Fibroblast of skin of right biceps (primary cell): ENCODE measurements around the gene GRIN1.
A peak's percentile ranks its signal among the peaks of the same experiment; 100 is the strongest.
"Not testable (repeated sequence)": the region's sequence is repeated elsewhere in the genome, so short reads cannot be mapped to it uniquely, and the experiment has no call there.

Source experiments
- DNase-seq: peaks from one replicate; pipeline ENCODE4 v3.0.0-alpha.2; 2013

The GRIN1 gene

DNA sequence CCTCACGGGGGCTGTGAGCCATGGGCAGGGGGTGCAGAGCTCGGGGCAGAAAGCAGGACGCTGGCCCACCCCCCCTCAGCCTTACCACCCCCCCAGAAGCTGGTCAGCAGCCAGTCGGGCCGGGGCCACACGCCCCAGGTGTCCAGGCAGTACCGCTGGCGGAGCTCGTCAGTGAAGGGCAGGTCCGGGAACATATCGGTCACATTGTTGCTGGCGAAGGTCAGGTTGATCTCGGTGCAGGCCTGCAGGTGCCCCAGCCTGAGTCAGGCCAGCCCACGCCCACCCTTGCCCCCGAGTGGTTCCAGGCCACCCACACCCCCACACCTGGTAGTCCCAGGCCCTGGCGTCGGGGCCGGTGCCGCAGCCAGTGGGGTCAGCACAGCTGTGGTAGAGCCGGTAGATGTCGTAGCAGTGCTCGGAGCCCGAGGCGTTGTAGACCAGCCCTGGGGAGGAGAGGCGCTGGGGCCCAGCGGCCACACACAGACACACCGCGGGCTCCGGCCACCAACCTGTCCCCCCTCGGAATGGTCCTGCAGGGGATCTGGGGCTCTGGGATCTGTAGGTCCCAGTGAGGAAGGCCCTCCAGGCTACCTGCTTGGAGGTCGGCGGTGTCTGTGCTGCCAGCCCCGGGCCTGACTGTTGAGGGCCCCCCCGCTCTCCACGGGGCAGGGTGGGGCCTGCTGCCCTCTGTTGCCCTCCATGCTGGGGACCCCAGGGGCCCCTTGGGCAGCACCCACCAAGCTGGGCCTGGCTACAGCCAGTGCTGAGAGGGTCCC is 27.0 kb upstream of the GRIN1 start:
- no peak for DNase-seq

DNA sequence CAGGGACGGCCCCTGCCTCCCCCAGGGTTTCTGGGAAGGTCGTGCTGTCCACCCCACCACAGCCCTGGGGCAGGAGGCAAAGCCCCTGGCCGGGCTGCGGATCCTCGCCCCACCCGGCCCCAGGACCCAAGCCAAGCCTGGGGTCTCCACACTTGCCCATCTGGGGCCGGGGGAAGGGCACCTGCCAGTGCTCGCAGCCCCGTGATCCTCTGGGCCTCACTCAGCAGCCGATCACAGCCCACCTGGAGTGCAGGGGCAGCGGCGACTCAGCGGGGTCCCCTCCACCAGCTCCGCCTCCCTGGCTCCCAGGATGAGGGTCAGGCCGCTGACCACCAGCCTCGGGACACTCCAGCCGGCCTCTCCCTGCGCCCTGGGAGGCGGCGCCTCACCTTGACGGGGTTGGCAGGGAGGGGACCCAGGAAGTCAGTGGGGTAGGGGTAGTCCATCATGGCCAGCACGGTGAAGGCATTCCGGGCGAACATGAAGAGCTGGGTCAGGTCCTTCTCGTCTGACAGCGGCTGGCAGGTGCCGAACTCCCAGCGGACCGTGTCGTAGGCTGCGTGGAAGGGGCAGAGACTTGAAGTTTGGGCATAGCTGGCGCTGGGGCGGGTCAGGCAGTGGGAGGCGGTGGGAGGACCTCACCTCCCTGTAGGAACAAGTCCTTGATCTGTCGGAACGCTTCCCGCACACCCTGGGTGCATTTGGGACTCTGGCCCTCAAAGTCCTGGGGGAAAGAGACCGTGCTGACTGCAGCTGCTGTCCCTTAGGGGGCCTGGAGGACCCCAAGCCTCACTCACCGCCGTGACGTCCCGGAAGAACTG is 26.2 kb upstream of the GRIN1 start:
- no peak for DNase-seq

DNA sequence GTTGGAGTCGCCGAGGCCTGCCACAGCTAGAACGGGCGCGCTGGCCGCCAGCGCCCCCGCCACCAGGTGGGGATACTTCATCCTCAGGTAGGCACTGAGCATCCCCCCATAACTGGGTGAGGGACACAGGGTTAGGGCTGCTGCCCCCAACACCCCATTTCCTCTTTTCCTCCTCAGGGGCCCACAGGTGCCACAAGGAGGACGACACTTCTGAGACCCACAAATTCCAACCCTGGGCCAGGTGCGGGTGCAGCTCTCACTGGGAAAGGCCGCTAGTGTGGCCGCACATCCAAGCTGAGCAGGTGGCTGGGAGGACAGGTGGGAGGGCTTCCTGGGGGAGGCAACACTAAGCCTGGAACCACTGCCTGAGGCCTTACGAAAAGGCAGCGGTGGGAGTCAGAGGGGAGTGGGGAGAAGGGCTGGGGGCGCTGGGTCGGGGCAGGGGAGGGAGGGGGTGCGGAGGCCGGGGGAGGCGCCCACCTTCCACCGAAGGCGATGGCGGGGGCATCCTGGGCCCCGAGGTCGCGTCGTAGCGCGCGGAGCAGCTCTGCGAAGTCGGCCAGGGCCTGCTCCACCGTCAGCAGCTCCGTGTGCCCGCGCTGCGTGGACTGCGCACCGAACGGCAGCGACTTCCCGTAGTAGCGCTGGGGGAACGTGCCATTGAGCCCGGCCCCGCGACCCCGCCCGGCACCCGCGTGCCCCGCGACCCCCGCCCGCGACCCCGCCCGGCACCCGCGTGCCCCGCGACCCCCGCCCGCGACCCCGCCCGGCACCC is 25.4 kb upstream of the GRIN1 start:
- DNase-seq: no peak

DNA sequence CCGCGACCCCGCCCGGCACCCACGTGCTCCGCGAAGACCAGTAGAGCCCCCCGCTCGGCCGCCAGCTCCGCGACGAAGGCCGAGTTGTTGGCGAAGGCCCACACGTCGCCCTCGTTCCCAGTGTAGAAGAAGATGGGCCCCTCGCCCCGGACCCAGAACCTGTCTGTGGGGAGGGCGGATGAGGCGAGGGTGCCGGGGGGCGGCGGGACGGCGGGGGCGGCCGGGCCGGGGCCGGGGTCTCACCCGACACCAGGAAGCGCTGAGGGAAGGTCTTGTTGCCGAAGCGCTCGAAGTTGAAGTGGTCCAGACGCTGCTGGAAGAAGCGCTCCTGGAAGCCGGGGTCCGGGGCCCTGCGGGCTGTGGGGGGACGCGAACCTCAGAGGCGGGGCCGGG is 24.7 kb upstream of the GRIN1 start:
- no peak for DNase-seq

DNA sequence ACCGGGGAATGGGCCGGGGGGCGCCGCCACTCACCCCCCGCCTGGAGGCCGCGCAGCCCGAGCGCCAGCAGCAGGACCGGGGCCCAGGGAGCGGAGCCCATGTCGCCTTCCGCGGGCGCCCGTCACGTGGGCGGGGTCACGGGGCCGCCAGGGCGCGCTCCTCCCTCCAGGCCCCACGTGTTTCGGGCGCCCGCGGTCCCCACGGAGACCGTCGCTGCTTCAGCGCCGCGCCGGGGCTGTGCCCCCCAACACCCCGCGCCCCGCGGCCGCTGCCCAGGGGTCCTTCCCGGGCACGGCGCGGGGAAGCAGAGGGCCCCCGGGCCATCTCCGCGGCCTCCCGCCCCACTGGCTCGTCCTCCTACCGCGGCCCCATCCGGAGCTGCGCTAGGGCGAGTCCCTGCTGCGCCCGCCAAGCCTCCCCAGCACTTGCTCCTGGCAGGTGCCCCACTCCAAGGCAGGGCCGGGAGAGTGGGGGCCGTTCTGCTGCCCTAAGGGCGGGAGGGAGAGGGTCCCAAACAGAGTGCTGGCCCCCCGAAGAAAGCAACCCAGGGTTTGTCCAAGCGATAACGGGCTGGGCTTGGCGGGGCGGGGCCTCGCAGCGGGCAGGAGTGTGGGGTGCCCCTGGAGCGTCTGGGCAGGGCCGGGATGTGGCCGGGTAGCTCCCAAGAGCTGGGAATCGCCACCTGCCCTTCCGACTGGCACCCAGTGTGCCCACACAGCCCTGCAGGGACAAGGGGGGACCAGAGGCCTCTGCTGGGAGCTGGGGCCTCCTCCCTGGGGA is 24.2 kb upstream of the GRIN1 start, which contains the start of gene DPP7:
Gene DPP7 (minus strand): TSS at position 121 of the 781 bp plus-strand sequence. CDS start 20 bp downstream, at position 101.
- DNase-seq: peak; percentile 50

DNA sequence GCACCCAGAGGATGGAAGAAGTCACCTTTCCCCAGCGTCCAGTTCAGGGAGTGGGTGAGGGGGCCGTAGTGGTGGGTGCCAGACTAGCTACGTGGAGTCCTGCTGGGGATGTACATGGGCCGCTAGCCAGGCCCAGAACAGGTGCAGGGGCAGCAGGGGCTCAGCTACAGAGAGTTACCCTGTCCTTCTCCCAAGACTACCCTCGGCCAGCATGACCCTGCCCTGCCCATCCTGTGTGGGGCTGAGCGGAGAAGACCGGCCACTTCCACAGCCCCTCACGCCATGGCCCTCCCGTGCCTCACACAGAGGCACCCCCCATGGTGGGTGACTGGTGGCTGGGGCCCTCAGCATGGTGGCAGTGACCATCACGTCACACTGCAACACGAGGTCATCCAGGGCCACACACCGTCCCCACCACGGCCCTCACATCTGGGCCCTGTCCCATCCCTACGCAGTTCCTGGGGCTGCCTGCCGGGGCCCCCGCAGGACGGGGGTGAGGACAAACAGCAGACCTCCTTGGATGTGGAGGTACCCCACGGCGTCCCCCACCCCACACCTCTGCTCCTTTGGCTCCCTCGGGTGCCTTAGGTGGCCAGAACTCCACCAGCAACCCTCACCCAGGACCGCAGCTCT is 23.4 kb upstream of the GRIN1 start:
- no peak for DNase-seq

DNA sequence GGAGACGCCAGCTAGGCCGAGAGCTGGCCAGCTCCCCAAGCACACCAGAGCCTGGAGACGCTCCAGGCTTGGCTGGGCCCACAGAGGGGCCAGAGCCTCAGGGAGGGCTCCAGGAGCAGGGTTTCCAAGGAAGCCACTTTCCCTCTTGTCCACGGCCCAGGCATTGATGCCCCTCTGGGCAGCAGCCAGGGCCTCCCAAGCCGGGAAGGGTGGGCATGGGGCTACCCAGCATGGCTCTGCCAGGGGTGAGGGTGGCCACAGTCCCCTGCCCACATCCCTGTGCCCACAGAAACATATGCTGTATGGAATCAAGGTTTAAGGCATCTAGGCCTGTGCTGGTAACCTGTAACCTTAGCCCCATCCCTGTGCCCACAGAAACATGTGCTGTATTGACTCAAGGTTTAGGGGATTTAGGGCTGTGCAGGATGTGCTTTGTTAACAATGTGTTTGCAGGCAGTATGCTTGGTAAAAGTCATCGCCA is 22.9 kb upstream of the GRIN1 start:
- no peak for DNase-seq

DNA sequence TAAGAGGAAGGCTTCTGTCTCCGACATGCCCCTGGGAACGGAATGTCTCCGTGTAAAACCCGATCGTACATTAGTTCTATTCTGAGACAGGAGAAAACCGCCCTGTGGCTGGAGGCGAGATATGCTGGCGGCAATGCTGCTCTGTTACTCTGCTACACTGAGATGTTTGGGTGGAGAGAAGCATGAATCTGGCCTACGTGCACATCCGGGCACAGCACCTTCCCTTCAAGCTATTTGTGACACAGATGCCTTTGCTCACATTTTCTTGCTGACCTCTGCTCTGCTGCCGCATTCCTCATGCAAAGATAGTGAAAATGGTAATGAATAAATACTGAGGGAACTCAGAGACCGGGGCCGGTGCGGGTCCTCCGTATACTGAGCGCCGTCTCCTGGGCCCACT is 22.2 kb upstream of the GRIN1 start:
- no peak for DNase-seq

DNA sequence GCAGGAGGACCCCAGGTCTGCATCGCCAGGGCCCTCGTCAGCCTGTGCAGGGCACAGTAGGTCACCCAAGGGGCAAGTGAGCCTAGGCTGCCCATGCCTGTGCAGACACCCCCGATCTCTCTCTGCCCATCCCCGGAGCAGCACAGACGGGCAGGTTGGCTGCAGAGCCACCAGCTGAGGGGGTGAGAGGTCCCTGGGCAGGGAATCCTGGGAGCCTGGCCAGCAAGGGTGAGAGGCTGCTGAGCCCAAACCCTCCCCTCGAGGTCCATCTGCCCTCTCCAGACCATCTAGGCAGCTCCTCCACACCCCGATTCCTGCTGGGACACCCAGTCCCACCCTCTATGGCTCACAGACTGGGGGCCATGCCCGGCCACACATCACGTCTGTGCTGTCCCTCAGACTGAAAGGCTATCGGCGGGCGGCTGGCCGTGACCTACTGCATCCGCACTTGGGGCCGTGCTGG is 21.7 kb upstream of the GRIN1 start:
- DNase-seq: no peak

DNA sequence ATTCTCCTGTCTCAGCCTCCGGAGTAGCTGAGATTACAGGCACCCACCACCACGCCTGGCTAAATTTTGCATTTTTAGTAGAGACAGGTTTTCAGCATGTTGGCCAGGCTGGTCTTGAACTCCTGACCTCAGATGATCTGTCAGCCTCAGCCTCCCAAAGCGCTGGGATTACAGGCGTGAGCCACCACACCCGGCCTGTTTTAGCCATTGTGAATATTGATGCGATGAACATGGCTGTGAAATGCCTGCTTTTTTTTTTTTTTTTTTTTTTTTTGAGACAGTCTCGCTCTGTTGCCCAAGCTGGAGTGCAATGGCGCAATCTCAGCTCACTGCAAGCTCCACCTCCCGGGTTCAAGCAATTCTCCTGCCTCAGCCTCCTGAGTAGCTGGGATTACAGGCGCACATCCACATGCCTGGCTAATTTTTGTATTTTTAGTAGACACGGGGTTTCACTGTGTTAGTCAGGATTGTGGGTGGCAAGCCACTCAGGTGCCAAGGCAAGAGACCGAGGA is 20.8 kb upstream of the GRIN1 start:
- not testable (repeated sequence) for DNase-seq

DNA sequence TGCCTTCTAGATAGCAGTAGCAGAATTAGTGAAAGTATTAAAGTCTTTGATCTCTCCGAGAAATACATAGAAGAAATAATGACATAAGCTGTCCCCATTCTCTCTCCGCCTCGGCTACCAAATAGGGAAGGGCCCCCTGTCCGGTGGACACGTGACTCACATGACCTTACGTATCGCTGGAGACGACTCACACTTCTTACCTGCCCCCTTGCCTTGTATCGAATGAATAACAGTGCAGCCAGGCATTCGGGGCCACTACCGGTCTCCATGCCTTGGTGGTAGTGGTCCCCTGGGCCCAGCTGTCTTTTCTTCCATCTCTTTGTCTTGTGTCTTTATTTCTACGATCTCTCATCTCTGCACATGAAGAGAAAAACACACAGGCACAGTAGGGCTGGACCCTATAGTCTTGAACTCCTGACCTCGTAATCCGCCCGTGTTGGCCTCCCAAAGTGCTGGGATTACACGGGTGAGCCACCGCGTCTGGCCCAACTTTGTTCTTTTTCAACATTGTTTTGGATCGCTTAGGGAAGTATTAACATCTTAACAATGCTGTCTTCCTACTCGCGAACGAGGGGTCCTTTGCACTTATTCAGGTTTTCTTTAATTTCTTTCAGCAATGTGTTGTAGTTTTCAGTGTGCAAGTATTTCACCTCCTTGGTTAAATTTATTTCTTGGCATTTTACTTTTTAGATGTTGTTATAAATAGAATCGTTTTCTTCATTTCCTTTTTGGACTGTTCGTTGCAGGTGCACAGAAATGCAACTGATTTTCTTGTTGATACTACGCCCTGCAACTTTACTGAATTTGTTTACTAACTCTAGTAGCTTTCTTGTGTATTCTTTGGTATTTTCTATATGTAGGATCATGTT is 16.8 kb upstream of the GRIN1 start:
- not testable (repeated sequence) for DNase-seq

DNA sequence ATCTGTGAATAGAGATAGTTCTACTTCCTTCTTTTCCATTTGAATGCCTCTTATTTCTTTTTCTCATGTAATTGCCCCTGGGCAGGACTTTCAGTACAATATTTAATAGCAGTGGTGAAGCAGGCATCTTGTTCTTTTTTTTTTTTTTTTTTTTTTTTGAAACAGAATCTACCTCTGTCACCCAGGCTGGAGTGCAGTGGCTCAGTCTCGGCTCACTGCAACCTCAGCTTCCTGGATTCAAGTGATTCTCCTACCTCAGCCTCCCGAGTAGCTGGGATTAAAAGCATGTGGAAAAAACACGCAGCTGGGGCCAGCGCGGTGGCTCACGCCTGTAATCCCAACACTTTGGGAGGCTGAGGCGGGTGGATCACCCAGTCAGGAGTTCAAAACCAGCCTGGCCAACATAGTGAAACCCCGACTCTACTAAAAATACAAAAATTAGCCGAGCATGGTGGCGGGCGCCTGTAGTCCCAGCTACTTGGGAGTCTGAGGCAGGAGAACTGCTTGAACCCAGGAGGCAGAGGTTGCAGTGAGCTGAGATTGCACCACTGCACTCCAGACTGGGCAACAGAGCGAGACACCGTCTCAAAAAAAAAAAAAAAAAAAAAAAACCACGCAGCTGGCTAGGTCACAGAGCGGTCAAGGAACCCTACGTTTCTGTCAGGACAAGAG is 16.0 kb upstream of the GRIN1 start:
- DNase-seq: not testable (repeated sequence)

DNA sequence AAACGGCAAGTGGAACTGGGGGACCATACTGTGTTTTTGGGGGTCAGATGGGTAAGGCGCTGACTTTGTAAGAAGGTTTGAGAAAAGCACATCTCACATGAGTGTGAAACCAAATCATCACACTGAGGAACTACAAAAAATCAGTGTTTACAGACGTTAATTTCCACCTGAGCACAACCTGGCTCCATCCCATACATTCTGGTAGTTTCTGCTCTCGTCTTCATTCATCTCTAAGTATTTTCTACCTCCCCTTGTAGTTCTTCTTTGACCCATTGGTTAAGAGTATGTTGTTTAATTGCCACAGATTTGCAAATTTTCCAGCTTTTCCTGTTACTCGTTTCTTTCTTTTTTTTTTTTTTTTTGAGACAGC is 15.5 kb upstream of the GRIN1 start:
- DNase-seq: no peak

DNA sequence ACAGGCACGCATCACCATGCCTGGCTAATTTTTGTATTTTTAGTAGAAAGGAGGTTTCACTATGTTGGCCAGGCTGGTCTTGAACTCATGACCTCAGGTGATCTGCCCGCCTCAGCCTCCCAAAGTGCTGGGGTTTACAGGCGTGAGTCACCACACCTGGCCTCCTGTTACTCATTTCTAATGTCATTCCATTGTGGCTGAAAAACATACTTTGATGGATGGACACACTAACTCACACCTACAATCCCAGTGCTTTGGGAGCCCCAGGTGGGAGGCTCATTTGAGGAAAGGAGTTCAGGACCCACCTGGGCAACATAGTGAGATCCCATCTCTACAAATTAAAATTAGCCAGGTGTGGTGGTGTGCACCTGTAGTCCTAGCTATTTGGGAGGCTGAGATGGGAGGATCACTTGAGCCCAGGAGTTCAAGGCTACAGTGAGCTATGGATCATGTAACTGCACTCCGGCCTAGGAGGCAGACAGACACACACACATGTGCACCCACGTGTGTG is 14.9 kb upstream of the GRIN1 start:
- not testable (repeated sequence) for DNase-seq

DNA sequence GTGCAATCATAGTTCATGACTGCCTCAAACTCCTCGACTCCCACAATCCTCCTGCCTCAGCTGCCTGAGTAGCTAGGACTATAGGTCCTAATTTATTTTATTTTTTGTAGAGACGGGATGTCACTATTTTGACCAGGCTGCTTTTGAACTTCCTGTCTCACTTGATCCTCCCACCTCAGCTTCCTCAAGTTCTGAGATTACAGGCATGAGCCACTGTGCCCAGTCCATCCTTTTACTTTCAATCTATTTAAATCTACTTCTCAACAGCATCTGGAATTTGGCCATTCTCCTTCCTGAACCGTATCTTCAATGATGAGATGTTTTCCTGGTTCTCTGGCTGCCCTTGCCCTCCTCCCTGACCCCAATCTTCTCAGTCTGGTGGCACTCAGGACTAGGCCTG is 12.2 kb upstream of the GRIN1 start:
- DNase-seq: no peak

DNA sequence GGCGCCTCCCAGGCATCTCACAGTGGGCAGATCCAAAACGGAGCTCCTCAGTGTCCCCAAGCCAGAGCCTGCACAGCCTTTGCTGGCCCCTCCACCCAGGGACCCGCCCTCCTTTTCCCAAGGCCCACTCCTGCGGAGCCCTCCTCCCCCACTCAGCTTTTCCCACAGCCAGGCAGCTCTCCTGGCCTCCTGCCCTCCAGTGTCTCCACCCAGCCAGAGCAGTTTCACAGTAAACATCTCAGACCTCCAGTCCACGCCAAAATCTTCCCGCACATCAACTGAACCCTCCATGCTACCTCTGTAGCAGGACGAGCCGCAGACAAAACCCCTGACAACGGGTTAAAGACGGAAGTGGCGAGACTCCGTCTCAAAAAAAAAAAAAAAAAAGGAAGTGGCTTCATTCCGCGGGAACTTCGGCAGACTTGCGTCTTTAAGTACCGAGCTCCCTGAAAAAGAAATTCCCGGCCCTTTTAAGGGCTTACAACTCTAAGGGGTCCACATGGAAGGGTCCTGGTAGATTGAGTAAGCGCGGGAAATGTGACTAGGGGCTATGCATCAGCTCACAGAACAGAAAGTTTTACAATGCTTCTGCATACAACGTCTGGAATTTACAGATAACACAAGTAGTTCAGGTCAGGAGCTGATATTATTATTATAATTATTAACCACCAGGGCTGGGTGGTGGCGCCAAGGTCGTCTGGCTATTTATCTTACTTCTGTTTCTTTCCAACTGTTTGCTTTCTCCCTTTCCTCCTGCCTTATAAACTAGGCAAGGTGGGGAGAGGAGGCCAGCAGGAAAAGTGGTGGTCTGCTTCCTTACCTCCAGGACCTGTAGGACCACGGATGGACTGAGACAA is 11.4 kb upstream of the GRIN1 start:
- DNase-seq: no peak

DNA sequence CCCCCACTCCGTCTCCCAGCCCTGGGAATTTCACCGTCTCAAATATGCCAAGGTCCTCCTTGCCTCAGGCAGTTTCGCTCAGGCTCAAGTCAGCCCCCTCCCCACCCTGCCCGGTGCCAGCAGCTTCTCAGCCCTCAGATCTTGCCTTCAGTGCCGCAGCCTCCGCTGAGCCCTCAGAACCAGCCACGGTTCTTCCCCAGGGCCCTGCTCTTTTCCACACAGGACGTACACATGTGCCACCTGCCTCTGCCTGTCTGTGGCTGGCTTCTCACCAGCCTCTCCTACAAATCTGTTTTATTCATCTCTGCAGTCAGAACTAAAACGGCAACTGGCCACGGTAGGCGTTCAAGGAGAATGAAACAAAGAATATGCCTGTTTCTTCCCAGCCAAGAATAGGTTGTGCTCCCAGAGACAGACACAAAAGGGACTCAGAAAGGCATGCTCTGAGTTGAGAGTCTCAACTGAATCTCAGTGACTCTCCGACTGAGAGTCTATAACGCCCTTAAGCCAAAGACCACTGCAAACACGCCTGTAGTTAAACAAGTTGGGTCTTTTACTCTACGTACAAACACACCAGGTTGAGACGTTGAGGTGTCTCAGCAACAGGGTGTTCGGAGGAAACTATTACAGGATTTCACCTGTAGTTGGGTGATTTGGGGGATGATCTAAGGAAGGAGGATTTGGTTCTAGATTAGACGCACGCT is 10.6 kb upstream of the GRIN1 start:
- DNase-seq: no peak

DNA sequence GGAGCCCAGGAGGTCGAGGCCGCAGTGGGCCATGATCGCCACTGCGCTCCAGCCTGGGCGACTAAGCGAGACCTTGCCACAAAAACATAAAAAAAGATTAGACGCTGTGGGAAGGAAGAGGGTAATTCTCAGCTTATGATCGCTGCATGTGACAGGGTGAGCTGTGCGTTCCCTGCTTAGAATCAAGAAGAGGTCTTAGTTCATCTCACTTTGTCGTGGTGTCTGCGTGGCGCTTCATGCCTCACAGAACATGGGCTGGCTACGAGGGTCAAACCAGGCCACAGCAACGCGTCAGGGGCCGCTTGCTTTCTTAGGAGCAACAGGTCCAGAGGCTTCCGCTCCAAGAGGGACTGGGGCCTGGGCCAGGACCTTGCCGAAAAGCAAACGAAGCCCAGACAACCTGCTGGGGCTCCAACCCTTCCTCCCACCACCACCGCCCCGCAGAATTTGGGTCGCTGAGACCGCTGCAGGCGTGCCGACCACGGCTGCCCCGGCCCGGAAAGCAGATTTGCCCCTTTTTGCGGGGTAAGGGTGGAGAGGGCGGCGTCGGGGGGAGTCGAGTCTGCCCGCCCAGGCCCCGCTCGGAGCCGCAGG is 10.0 kb upstream of the GRIN1 start:
- no peak for DNase-seq
